ENCODE data around the gene CBY2. TPM values are rescaled to one million over a fixed set of nuclear protein-coding genes. Genes with fewer than 3 reads are reported as not detected.

The CBY2 gene
- total RNA-seq, 1 donor from 2014 or later: not detected

DNA sequence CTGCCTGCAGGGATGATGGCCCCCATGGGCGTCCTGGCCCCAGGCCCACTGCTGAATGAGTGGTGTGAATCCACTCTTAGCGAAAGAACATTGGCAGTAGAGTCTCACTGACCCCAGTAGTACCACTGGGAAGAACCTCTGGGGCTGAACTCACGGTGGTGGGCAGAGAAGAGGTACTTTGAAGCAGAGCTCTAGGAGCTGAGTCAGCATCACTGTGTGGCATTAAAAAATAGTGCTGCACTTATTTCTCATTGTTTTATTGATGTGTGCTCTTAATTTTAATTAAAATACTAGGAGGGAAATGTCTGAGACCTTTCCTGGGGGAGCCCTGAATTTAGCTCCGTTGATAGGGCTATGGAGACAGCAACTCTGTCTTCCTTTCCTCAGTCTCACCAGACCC is 61.3 kb downstream of the CBY2 start:
- Histone ChIP-seq H3K9me3 (ENCODE audit: control insufficient read depth in 3 of 3, low read length in 3 of 3) (no peaks in the 10 kb centered on the region), H3K9ac (ENCODE audit: low read depth in 1 of 3, low read length in 3 of 3) (no peak overlapping the region), H3K4me3 (ENCODE audit: low read length in 3 of 3) (no peak overlapping the region), H3K4me1 (ENCODE audit: control insufficient read depth in 3 of 3, insufficient read depth in 3 of 3, low read length in 3 of 3) (no peaks in the 10 kb centered on the region), H3K27ac (ENCODE audit: low read depth, low read length) (no peak overlapping the region), H3K27me3 (ENCODE audit: control insufficient read depth in 3 of 3, insufficient read depth in 3 of 3, low read length in 3 of 3) (peaks cover 0 to 3% (median 0%) of the 10 kb centered on the region in 3 donors), H3K36me3 (ENCODE audit: control insufficient read depth in 3 of 3, insufficient read depth in 3 of 3, low read length in 3 of 3) (no peaks in the 10 kb centered on the region)

Small RNAs within 50 kb of the gene (small RNA-seq; reads per million reads assigned to genes)
- gene RF00017: not detected

Other genes starting within 250 kb of the CBY2 start
- gene COG3, start 237.4 kb upstream of the CBY2 start, total RNA-seq: 36.5 TPM
- gene ERICH6B, start 86.6 kb upstream of the CBY2 start, total RNA-seq: not detected
- under 0.01 TPM for gene SIAH3, start 149.4 kb downstream of the CBY2 start, total RNA-seq

All from skeletal muscle tissue (tissue), 5 donors.